Measurements from ENCODE around the gene EDAR.

Gene EDAR

GRCh38 chr2:108944601-108945331 lies 44.3 kb downstream of the EDAR start:
- TF ChIP-seq CTCF (IDR thresholded peaks at IDR 0.05; ENCODE audit: insufficient read depth, low read depth, low read length, missing control alignments): no peak
- DNase-seq (ENCODE audit: low read depth): no peak

GRCh38 chr2:108943751-108944150 lies 45.3 kb downstream of the EDAR start:
- TF ChIP-seq CTCF (IDR thresholded peaks at IDR 0.05; ENCODE audit: insufficient read depth, low read depth, low read length, missing control alignments): no peak
- peak; percentile 29 for DNase-seq (ENCODE audit: low read depth)
- no peak overlapping the region for H3K4me3 ChIP-seq (ENCODE audit: low read length)

More at GRCh38 chr2:108944601-108945331, 44.3 kb downstream of the EDAR start:
- H3K4me3 ChIP-seq (ENCODE audit: low read length): no peak overlapping the region

GRCh38 chr2:108942888-108943287 lies 46.1 kb downstream of the EDAR start:
- no peak overlapping the region for H3K4me3 ChIP-seq (ENCODE audit: low read length)
- DNase-seq (ENCODE audit: low read depth): peak; percentile 33
- no peak for TF ChIP-seq CTCF (IDR thresholded peaks at IDR 0.05; ENCODE audit: insufficient read depth, low read depth, low read length, missing control alignments)

GRCh38 chr2:108942231-108942825 lies 46.7 kb downstream of the EDAR start:
- no peak overlapping the region for H3K4me3 ChIP-seq (ENCODE audit: low read length)
- no peak for DNase-seq (ENCODE audit: low read depth)
- no peak for TF ChIP-seq CTCF (IDR thresholded peaks at IDR 0.05; ENCODE audit: insufficient read depth, low read depth, low read length, missing control alignments)

- no peak for DNase-seq (ENCODE audit: low read depth)
- no peak overlapping the region for H3K4me3 ChIP-seq (ENCODE audit: low read length)
Measured at GRCh38 chr2:108941767-108942166, 47.3 kb downstream of the EDAR start.

GRCh38 chr2:108941161-108941665 lies 47.8 kb downstream of the EDAR start:
- no peak overlapping the region for H3K4me3 ChIP-seq (ENCODE audit: low read length)
- no peak for TF ChIP-seq CTCF (IDR thresholded peaks at IDR 0.05; ENCODE audit: insufficient read depth, low read depth, low read length, missing control alignments)
- no peak for DNase-seq (ENCODE audit: low read depth)

More at GRCh38 chr2:108941767-108942166, 47.3 kb downstream of the EDAR start:
- TF ChIP-seq CTCF (IDR thresholded peaks at IDR 0.05; ENCODE audit: insufficient read depth, low read depth, low read length, missing control alignments): no peak

Measured in epithelial cell of esophagus (primary cell).